Stimulated activated memory B cell treated with anti-CD40 and anti-IgM and Interleukin-4, amounts not matched to agents 10 μg/mL and 1 μg/mL and 100 μg/mL, for 72 hours (primary cell): Measurements from ENCODE around the gene SDK2.
"Not testable (repeated sequence)": the region's sequence is repeated elsewhere in the genome, so short reads cannot be mapped to it uniquely, and the experiment has no call there.

Source experiments
- ATAC-seq: fragments of 150-1000 bp; cut with Tn5 transposase; 2 replicates; pipeline ENCODE4 v1.10.0; 2021
- H3K27ac Mint-ChIP-seq: one replicate; pipeline ENCODE4 v1.8.0; 2022; ENCODE audit warnings: mild to moderate bottlenecking, mixed read lengths
- H3K27me3 Mint-ChIP-seq: one replicate; pipeline ENCODE4 v1.8.0; 2022; ENCODE audit warnings: mixed read lengths
- H3K36me3 Mint-ChIP-seq: one replicate; pipeline ENCODE4 v1.8.0; 2022; ENCODE audit warnings: mixed read lengths
- H3K4me1 Mint-ChIP-seq: one replicate; pipeline ENCODE4 v1.8.0; 2022; ENCODE audit warnings: mixed read lengths
- H3K4me3 Mint-ChIP-seq: one replicate; pipeline ENCODE4 v1.8.0; 2022; ENCODE audit warnings: mild to moderate bottlenecking, moderate library complexity, mixed read lengths
- H3K9me3 Mint-ChIP-seq: one replicate; pipeline ENCODE4 v1.8.0; 2022; ENCODE audit warnings: mixed read lengths

SDK2 gene

DNA sequence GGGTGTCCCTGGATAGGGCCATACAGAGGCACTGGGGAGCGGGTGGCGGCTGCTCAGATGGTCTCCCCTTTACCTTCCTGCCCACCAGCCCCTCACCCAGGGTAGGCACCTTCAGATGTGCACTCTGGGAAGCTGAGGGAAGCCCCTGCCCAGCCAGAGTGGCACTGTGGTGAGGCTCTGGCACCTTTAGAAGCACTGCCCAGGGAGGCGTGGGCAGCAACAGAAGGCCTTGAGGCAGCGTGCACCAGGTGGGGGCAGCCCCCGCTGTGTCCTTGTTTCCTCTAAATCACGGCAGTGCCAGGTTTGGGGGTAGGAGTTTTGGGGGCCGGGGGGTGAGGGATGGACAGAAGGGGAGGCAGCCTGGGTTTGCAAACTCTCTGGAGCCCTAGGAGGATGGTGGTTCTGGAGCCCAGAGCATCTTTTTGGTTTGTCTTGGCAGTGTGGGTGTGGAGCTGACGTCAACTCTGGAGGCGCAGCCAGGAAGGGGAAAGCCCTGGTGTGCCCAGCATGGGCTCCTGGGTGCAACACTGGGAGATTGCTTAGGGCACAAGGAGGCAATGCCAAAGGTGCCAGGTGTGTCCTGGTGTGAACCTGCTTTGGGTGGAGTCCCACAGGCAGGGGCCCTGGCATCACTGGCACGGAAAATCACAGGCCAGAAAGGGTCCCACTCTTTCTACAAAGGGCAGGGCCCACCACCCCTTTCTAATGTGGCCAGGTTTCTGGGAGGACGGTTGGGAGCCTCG lies 309.3 kb downstream of the SDK2 start:
- Mint-ChIP-seq H3K27ac (no peak overlapping the region), H3K4me1 (peaks cover 5% of the 10 kb centered on the region), H3K4me3 (no peak overlapping the region), H3K36me3 (peaks cover 5% of the 10 kb centered on the region), H3K27me3 (no peaks in the 10 kb centered on the region), H3K9me3 (no peaks in the 10 kb centered on the region)
- ATAC-seq: peak; percentile 32

- H3K36me3 Mint-ChIP-seq, H3K27ac Mint-ChIP-seq, H3K4me1 Mint-ChIP-seq, H3K9me3 Mint-ChIP-seq, ATAC-seq, H3K4me3 Mint-ChIP-seq: not testable (repeated sequence)
- H3K27me3 Mint-ChIP-seq: peaks cover 12% of the 10 kb centered on the region
These were observed 310.8 kb downstream of the SDK2 start for GRCh38 chr17:73333445-73333844.

DNA sequence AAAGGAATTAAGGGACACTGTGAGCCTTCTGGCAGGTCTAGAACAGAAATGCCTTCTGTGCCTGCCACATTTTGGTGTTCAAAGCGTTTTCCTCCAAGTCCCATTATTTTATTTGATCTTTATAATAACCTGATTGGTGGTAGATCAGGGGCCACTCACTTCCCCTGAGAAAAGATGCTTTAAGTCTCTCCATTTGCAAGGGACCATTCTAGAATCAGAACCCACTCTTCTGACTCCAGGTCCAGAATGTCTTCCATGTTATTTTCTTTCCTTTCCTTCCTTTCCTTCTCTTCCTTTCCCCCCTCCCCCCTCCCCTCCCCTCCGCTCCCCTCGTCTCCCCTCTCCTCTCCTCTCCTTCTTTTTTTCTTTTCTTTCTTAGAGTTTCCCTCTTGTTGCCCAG lies 313.2 kb downstream of the SDK2 start:
- H3K9me3 Mint-ChIP-seq: no peaks in the 10 kb centered on the region

GRCh38 chr17:73327676-73328075 lies 316.6 kb downstream of the SDK2 start:
- Mint-ChIP-seq H3K36me3 (no peaks in the 10 kb centered on the region), H3K27me3 (peaks cover 56% of the 10 kb centered on the region), H3K27ac (no peak overlapping the region), H3K9me3 (no peaks in the 10 kb centered on the region), H3K4me3 (no peak overlapping the region), H3K4me1 (no peaks in the 10 kb centered on the region)
- no peak for ATAC-seq

More for the DNA sequence above, 313.2 kb downstream of the SDK2 start:
- no peaks in the 10 kb centered on the region for H3K36me3 Mint-ChIP-seq
- H3K4me3 Mint-ChIP-seq: no peak overlapping the region
- no peak for ATAC-seq
- peaks cover 5% of the 10 kb centered on the region for H3K4me1 Mint-ChIP-seq
- H3K27ac Mint-ChIP-seq: no peak overlapping the region
- H3K27me3 Mint-ChIP-seq: peaks cover 29% of the 10 kb centered on the region

DNA sequence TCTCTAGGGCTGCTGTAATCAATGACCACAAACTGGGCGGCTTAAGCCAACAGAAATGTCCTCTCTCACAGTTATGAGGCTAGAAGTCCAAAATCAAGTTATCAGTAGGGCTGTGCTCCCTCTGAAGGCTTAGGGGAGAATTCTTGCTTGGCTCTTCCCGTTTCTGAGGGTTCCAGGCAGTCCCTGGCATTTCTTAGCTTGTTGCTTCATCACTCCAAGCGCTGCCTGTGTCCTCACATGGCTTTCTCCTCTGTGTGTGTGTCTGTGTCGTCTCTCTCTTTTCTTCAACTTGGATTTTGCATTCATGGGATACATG lies 318.8 kb downstream of the SDK2 start:
- ATAC-seq: no peak
- Mint-ChIP-seq H3K27ac (no peak overlapping the region), H3K27me3 (peaks cover 56% of the 10 kb centered on the region), H3K9me3 (no peaks in the 10 kb centered on the region), H3K4me3 (no peak overlapping the region), H3K4me1 (no peaks in the 10 kb centered on the region), H3K36me3 (no peaks in the 10 kb centered on the region)

DNA sequence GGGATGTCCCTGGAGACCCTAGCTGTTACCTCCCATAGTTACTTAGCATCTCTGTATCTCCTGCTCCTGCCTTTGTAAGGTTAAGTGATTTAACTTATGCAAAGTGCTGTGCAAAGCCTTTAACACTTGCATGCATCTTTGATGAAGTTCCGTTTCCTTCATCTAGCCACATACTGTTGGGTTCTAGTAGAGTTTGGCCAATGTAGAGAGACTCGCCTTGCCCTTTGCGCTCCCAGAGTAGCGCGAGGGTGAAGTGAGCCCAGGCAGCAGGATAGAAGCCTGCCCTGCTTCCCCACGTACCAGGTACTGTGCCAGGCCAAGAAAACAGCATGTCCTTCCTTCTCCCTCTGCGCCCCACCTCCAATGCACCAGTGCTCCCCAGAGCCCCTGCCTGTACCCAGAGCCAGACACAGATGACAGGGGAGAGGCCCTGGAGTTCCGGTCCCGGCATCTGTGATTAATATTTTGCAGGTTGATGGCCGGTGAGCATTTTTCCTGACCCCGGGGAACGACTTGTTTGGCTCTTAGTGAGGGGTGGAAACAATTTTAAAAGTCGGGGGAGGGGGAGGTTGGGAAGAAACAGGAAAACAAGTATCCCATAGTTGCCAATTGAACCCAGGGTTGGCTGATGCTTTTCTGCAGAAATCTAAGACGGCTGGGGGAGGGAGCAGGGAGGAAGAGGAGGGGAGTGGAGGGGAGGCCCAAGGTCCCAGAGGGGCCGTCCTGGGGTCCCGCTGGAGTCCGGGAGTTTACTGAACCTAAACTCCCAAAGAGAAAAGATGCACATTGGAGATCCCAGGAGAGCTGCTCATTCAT lies 319.3 kb downstream of the SDK2 start:
- Mint-ChIP-seq H3K4me3 (no peak overlapping the region), H3K4me1 (no peaks in the 10 kb centered on the region), H3K27ac (no peak overlapping the region), H3K9me3 (no peaks in the 10 kb centered on the region), H3K27me3 (peaks cover 56% of the 10 kb centered on the region), H3K36me3 (no peaks in the 10 kb centered on the region)
- ATAC-seq: no peak

- Mint-ChIP-seq H3K27me3 (peaks cover 51% of the 10 kb centered on the region), H3K9me3 (no peaks in the 10 kb centered on the region), H3K36me3 (no peaks in the 10 kb centered on the region), H3K4me1 (no peaks in the 10 kb centered on the region), H3K27ac (no peak overlapping the region), H3K4me3 (no peak overlapping the region)
- ATAC-seq: no peak
These were observed 320.1 kb downstream of the SDK2 start for GRCh38 chr17:73324160-73324475.

DNA sequence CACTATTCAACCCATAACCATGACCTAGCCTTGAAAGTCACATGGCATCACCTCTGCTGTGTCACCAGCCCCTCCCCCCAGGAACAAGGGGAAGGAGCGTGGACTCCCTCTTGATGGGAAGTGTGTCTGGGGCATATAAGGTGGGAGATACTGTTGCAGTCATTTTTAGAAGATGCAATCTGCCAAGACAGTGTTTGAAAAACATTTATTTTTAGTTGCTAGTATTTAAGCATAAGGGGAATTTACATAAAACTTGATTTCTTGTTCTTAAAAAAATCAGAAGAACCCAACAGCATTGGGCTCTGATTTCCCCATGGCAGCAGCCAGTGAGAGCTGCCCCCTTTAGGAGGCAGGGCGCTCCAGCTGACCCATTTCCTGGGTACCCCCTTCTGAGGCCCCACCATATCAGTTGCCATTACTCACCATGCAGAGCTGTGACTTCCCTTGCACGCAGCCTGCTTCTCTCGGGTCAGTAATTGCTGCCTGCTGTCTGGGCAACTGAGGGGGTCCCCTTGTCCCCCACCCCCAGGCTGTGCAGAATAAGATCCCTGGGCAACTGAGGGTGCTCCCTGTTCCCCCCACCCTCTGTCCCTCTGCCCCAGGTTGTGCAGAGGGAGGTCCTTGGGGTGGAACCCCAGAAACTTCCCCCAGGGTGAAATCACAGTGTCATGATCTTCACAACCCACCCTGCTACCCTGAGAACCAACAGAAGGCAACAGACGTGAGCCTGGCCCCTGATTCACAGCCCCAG lies 320.7 kb downstream of the SDK2 start:
- Mint-ChIP-seq H3K4me3 (no peak overlapping the region), H3K9me3 (no peaks in the 10 kb centered on the region), H3K36me3 (no peaks in the 10 kb centered on the region), H3K27me3 (peaks cover 46% of the 10 kb centered on the region), H3K4me1 (no peaks in the 10 kb centered on the region), H3K27ac (no peak overlapping the region)
- peak; percentile 41 for ATAC-seq

DNA sequence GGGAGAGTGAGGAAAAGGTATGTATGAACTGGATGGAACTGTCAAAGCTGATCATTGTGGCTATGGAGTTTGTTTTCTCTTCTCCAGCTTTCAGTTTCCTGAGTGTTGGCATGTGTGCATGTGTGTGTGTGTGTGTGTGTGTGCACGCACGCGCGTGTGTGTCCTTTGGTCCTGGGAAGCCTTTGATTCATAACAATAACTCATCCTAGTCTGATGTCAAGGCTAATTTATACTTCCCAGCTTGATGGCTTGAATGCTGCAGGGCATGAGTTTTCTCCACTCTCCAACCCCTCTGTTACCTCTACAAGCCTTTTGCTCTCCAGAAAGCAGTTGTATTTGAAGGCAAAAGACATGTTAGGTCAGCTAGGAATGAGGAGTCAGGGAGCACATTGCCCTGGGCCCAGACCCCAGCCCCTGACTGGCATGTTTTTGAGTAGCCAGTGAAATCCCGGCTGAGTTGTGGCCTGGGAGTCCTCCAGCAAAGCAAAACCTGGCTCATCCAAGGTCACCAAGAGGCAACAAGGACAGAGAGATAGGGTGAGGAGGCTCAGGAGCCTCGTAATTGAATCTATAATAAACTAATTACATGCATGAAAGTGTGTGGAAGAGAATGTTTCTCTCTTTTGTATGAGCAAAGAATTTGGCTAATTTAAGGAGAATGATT lies 323.5 kb downstream of the SDK2 start:
- Mint-ChIP-seq H3K27me3 (peaks cover 24% of the 10 kb centered on the region), H3K36me3 (no peaks in the 10 kb centered on the region), H3K4me1 (peaks cover 23% of the 10 kb centered on the region), H3K9me3 (no peaks in the 10 kb centered on the region), H3K27ac (no peak overlapping the region), H3K4me3 (no peak overlapping the region)
- no peak for ATAC-seq

GRCh38 chr17:73319766-73320165 lies 324.5 kb downstream of the SDK2 start:
- Mint-ChIP-seq H3K4me1 (peaks cover 28% of the 10 kb centered on the region), H3K27ac (no peak overlapping the region), H3K4me3 (no peak overlapping the region), H3K36me3 (no peaks in the 10 kb centered on the region), H3K9me3 (no peaks in the 10 kb centered on the region), H3K27me3 (peaks cover 14% of the 10 kb centered on the region)
- ATAC-seq: no peak

DNA sequence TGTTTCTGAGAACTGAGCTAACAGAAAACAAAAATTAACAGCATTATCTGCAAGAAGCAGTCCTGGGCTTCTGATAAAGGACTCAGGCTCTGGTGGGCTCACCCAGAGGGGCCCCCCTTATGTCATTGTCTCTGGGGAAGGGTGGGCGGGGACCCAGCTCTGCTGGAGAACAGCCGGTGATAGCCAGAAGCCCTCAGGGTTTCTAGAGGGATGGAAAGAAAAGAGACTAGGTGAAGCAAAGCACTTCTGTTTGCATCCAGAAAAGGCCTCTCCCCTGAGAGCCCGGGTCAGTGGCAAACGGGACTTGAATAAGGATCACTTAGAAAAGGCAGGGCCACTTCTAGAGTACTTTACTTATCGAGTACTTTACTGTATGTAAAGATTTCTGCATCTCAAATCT lies 325.4 kb downstream of the SDK2 start:
- no peak for ATAC-seq
- Mint-ChIP-seq H3K27me3 (peaks cover 5% of the 10 kb centered on the region), H3K27ac (no peak overlapping the region), H3K9me3 (no peaks in the 10 kb centered on the region), H3K4me3 (no peak overlapping the region), H3K36me3 (no peaks in the 10 kb centered on the region), H3K4me1 (peaks cover 28% of the 10 kb centered on the region)

- H3K27ac Mint-ChIP-seq: no peak overlapping the region
- peaks cover under 1% of the 10 kb centered on the region for H3K27me3 Mint-ChIP-seq
- ATAC-seq: no peak
- no peaks in the 10 kb centered on the region for H3K36me3 Mint-ChIP-seq
- no peak overlapping the region for H3K4me3 Mint-ChIP-seq
- no peaks in the 10 kb centered on the region for H3K9me3 Mint-ChIP-seq
- peaks cover 28% of the 10 kb centered on the region for H3K4me1 Mint-ChIP-seq
These were observed 325.8 kb downstream of the SDK2 start for GRCh38 chr17:73318427-73318813.

DNA sequence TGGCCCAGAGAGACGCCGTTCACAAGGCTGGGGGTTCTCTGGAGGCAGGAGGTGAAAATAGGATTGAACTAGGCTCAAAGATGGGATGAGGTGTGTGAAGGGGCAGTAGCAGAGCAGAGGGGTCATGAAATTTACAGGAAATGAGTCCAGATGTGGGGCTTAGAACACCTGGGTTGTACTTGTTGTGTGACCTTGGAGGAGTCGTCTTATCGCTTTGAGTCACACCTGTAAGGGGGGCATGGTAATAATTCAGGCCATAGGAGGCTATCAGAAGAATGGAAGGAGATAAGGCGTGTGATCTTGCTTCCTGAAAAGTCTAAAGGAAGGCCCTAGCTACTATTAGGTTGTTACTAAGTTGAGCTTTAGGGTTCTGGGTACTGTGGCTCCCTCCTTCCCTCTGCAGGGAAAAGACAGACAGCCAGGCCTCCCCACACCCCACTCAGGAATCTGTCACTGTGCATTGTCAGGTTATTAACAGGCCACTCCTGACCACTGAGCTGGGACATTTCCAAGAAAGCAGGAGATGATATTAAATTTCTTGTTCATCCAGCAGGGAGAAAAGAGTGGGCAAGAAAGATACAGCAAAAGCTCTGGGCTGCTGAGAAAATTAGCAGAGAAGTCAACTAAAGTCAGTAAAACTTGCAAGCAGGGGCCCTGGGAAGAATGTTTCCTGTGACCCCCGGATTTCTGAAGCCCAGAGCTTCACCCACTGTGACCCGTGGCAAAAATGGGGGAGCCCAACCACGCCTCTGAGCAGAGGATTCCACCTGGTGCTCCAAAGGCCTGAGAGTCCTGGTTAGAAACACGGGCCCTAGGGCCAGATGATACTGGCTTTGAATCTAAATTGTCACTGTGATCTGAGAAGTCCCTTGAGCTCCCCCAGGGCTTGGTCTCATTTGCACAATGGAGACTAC lies 326.5 kb downstream of the SDK2 start:
- ATAC-seq: peak; percentile 29
- H3K4me1 Mint-ChIP-seq: peaks cover 28% of the 10 kb centered on the region
- H3K9me3 Mint-ChIP-seq: no peaks in the 10 kb centered on the region
- peak overlapping the region; percentile 28 for H3K27ac Mint-ChIP-seq
- H3K36me3 Mint-ChIP-seq: no peaks in the 10 kb centered on the region
- no peaks in the 10 kb centered on the region for H3K27me3 Mint-ChIP-seq
- peak overlapping the region; percentile 16 for H3K4me3 Mint-ChIP-seq

- Mint-ChIP-seq H3K36me3 (no peaks in the 10 kb centered on the region), H3K4me3 (peak overlapping the region; percentile 16), H3K4me1 (peaks cover 28% of the 10 kb centered on the region), H3K9me3 (no peaks in the 10 kb centered on the region), H3K27me3 (no peaks in the 10 kb centered on the region), H3K27ac (peak overlapping the region; percentile 28)
- peak; percentile 94 for ATAC-seq
These were observed 327.2 kb downstream of the SDK2 start for GRCh38 chr17:73316919-73317505.
